Skeletal muscle tissue (tissue), 4 donors: ENCODE results near the gene EPHB2. TPM values are rescaled to one million over a fixed set of nuclear protein-coding genes. Genes with fewer than 3 reads are reported as not detected.
A peak's percentile ranks its signal among the peaks of the same experiment; 100 is the strongest.

ENCODE experiments used
- H3K27ac ChIP-seq: one replicate; pipeline ENCODE4 v1.7.0; 2013; ENCODE audit warnings: mild to moderate bottlenecking, low read depth, low read length, inconsistent platforms
- H3K27me3 ChIP-seq, 3 donors: one replicate each; pipeline ENCODE4 v1.7.0; 2013; ENCODE audit warnings: low read length in 3 of 3; ENCODE audit not compliant: control insufficient read depth in 3 of 3, insufficient read depth in 3 of 3
- H3K36me3 ChIP-seq, 3 donors: one replicate each; pipeline ENCODE4 v1.7.0; 2013; ENCODE audit warnings: low read length in 3 of 3; ENCODE audit not compliant: control insufficient read depth in 3 of 3, insufficient read depth in 3 of 3
- H3K4me1 ChIP-seq, 3 donors: one replicate each; pipeline ENCODE4 v1.7.0; 2013; ENCODE audit warnings: low read length in 3 of 3, mild to moderate bottlenecking in 3 of 3; ENCODE audit not compliant: control insufficient read depth in 3 of 3, insufficient read depth in 3 of 3
- H3K4me3 ChIP-seq, 3 donors: one replicate each; pipeline ENCODE4 v1.7.0; 2013; ENCODE audit warnings: low read length in 3 of 3
- H3K9ac ChIP-seq, 3 donors: one replicate each; pipeline ENCODE4 v1.7.0; 2013; ENCODE audit warnings: low read length in 3 of 3, mild to moderate bottlenecking in 3 of 3, moderate library complexity in 2 of 3, low read depth in 1 of 3
- H3K9me3 ChIP-seq, 3 donors: one replicate each; pipeline ENCODE4 v1.7.0; 2013; ENCODE audit warnings: low read length in 3 of 3; ENCODE audit not compliant: control insufficient read depth in 3 of 3
- total RNA-seq: library from RNA; depleted of rRNA; stranded (reverse); fragments of >200 nt; gene quantifications from one replicate; pipeline ENCODE4 v1.2.3, GENCODE V29; 2014
- donor health status: Osteomylitis.

The EPHB2 gene
- total RNA-seq, 1 donor from 2014 or later, result 13.0 TPM

- H3K27me3 ChIP-seq, result peaks cover 3 to 15% (median 9%) of the 10 kb centered on the region in 3 donors
- H3K9me3 ChIP-seq, result no peaks in the 10 kb centered on the region
- no peak overlapping the region for H3K9ac ChIP-seq
- peaks cover 2 to 9% (median 7%) of the 10 kb centered on the region in 3 donors for H3K4me1 ChIP-seq
- H3K4me3 ChIP-seq, result no peak overlapping the region
- H3K27ac ChIP-seq, result no peak overlapping the region
- H3K36me3 ChIP-seq, result no peaks in the 10 kb centered on the region
These were observed 93.8 kb downstream of the EPHB2 start for GRCh38 chr1:22804406-22804805.

- peaks cover 2 to 9% (median 7%) of the 10 kb centered on the region in 3 donors for H3K4me1 ChIP-seq
- no peak overlapping the region for H3K4me3 ChIP-seq
- no peak overlapping the region for H3K9ac ChIP-seq
- H3K27me3 ChIP-seq, result peaks cover 2 to 15% (median 6%) of the 10 kb centered on the region in 3 donors
- H3K9me3 ChIP-seq, result no peaks in the 10 kb centered on the region
- no peaks in the 10 kb centered on the region for H3K36me3 ChIP-seq
- no peak overlapping the region for H3K27ac ChIP-seq
These were observed 94.5 kb downstream of the EPHB2 start for GRCh38 chr1:22804969-22805671.

GRCh38 chr1:22805672-22806038 is 95.0 kb downstream of the EPHB2 start:
- no peak overlapping the region for H3K9ac ChIP-seq
- H3K27ac ChIP-seq, result no peak overlapping the region
- peaks cover 2 to 9% (median 7%) of the 10 kb centered on the region in 3 donors for H3K4me1 ChIP-seq
- H3K4me3 ChIP-seq, result no peak overlapping the region
- H3K36me3 ChIP-seq, result no peaks in the 10 kb centered on the region
- H3K27me3 ChIP-seq, result peaks cover 0 to 15% (median 6%) of the 10 kb centered on the region in 3 donors
- no peaks in the 10 kb centered on the region for H3K9me3 ChIP-seq

- no peaks in the 10 kb centered on the region for H3K36me3 ChIP-seq
- no peak overlapping the region for H3K27ac ChIP-seq
- no peak overlapping the region for H3K9ac ChIP-seq
- H3K4me3 ChIP-seq, result no peak overlapping the region
- no peaks in the 10 kb centered on the region for H3K9me3 ChIP-seq
- H3K27me3 ChIP-seq, result peaks cover 0 to 8% (median 0%) of the 10 kb centered on the region in 3 donors
- H3K4me1 ChIP-seq, result peaks cover 2 to 9% (median 7%) of the 10 kb centered on the region in 3 donors
These were observed 95.9 kb downstream of the EPHB2 start for GRCh38 chr1:22806584-22806983.

- Histone ChIP-seq H3K27ac (no peak overlapping the region), H3K27me3 (peaks cover 0 to 5% (median 0%) of the 10 kb centered on the region in 3 donors), H3K9ac (no peak overlapping the region), H3K4me3 (no peak overlapping the region), H3K4me1 (peaks cover 2 to 9% (median 7%) of the 10 kb centered on the region in 3 donors), H3K9me3 (no peaks in the 10 kb centered on the region), H3K36me3 (no peaks in the 10 kb centered on the region)
These were observed 96.7 kb downstream of the EPHB2 start for GRCh38 chr1:22807340-22807739.

- no peaks in the 10 kb centered on the region for H3K36me3 ChIP-seq
- no peak overlapping the region for H3K4me3 ChIP-seq
- peaks cover 0 to 5% (median 0%) of the 10 kb centered on the region in 3 donors for H3K27me3 ChIP-seq
- H3K9me3 ChIP-seq, result no peaks in the 10 kb centered on the region
- H3K9ac ChIP-seq, result peak overlapping the region in 1 of 3 donors; percentile 16
- H3K4me1 ChIP-seq, result peaks cover 2 to 9% (median 7%) of the 10 kb centered on the region in 3 donors
- H3K27ac ChIP-seq, result peak overlapping the region; percentile 20
These were observed 97.6 kb downstream of the EPHB2 start for GRCh38 chr1:22808186-22808675.

GRCh38 chr1:22808676-22809483 is 98.2 kb downstream of the EPHB2 start:
- Histone ChIP-seq H3K27ac (peak overlapping the region; percentile 20), H3K4me1 (peaks cover 2 to 9% (median 7%) of the 10 kb centered on the region in 3 donors), H3K27me3 (peaks cover 0 to 9% (median 0%) of the 10 kb centered on the region in 3 donors), H3K9ac (peak overlapping the region in 1 of 3 donors; percentile 47), H3K9me3 (no peaks in the 10 kb centered on the region), H3K4me3 (no peak overlapping the region), H3K36me3 (no peaks in the 10 kb centered on the region)

- peaks cover 0 to 4% (median 0%) of the 10 kb centered on the region in 3 donors for H3K27me3 ChIP-seq
- no peak overlapping the region for H3K9ac ChIP-seq
- H3K4me1 ChIP-seq, result peaks cover 2 to 9% (median 7%) of the 10 kb centered on the region in 3 donors
- H3K36me3 ChIP-seq, result no peaks in the 10 kb centered on the region
- H3K27ac ChIP-seq, result no peak overlapping the region
- H3K9me3 ChIP-seq, result no peaks in the 10 kb centered on the region
- no peak overlapping the region for H3K4me3 ChIP-seq
These were observed 99.1 kb downstream of the EPHB2 start for GRCh38 chr1:22809783-22810182.

GRCh38 chr1:22810378-22810777 is 99.7 kb downstream of the EPHB2 start:
- Histone ChIP-seq H3K4me1 (peaks cover 2 to 9% (median 7%) of the 10 kb centered on the region in 3 donors), H3K27ac (no peak overlapping the region), H3K36me3 (no peaks in the 10 kb centered on the region), H3K27me3 (peaks cover 0 to 4% (median 0%) of the 10 kb centered on the region in 3 donors), H3K4me3 (no peak overlapping the region), H3K9me3 (no peaks in the 10 kb centered on the region), H3K9ac (no peak overlapping the region)
